ENCODE measurements around the gene ZNF143.

The ZNF143 gene

DNA sequence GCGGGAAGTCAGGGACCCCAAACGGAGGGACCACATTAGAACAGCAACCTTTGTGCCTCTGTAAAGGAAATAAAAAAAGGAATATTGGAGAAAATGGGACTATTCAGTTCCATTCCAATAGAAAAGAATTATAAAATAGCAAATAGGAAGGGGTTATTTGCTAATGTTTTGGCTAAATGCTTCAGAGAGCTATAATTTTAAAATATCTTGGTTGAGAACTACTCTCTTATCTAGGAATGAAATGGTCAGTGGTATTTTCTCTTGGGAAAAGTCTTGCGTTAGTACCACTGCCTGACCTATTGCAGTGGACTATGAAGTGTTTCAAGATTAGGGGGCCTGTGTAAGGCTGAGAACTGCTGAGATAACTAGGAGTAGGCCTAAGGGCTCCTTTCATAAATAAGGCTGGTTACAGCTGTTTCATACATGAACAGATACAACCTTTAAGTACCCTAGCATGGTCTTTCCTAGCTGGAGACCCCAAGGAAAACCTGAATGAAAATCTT lies 105.8 kb downstream of the ZNF143 start:
- H3K27me3 ChIP-seq (ENCODE audit: insufficient read depth, low read depth) = no peaks in the 10 kb centered on the region
- no peaks in the 10 kb centered on the region for H3K79me2 ChIP-seq (ENCODE audit: insufficient read depth, low read depth)
- 0 out of 2 replicates have a peak overlapping the region, but pooled peaks have one; percentile 31 for H2AFZ ChIP-seq (ENCODE audit: low read depth)
- no peaks in the 10 kb centered on the region for H3K36me3 ChIP-seq (ENCODE audit: insufficient read depth)
- no peaks in the 10 kb centered on the region for H4K20me1 ChIP-seq (ENCODE audit: insufficient read depth)
- no peak overlapping the region for H3K4me3 ChIP-seq (IDR thresholded peaks at IDR 0.05; ENCODE audit: insufficient read depth, low read depth, low read length)
- H3K9ac ChIP-seq = no peak overlapping the region
- H3K4me1 ChIP-seq (ENCODE audit: low read depth, poor library complexity, severe bottlenecking) = peaks cover 45% of the 10 kb centered on the region
- peak overlapping the region; percentile 22; the same call in 1 of the 2 replicates for H3K4me2 ChIP-seq
- H3K27ac ChIP-seq = peak overlapping the region; percentile 34; the same call in 1 of the 2 replicates
- TF ChIP-seq, protein P1, sequence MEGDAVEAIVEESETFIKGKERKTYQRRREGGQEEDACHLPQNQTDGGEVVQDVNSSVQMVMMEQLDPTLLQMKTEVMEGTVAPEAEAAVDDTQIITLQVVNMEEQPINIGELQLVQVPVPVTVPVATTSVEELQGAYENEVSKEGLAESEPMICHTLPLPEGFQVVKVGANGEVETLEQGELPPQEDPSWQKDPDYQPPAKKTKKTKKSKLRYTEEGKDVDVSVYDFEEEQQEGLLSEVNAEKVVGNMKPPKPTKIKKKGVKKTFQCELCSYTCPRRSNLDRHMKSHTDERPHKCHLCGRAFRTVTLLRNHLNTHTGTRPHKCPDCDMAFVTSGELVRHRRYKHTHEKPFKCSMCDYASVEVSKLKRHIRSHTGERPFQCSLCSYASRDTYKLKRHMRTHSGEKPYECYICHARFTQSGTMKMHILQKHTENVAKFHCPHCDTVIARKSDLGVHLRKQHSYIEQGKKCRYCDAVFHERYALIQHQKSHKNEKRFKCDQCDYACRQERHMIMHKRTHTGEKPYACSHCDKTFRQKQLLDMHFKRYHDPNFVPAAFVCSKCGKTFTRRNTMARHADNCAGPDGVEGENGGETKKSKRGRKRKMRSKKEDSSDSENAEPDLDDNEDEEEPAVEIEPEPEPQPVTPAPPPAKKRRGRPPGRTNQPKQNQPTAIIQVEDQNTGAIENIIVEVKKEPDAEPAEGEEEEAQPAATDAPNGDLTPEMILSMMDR (conservative IDR thresholded peaks at IDR 0.05; ENCODE audit: low read depth, low read length) = no peak

DNA sequence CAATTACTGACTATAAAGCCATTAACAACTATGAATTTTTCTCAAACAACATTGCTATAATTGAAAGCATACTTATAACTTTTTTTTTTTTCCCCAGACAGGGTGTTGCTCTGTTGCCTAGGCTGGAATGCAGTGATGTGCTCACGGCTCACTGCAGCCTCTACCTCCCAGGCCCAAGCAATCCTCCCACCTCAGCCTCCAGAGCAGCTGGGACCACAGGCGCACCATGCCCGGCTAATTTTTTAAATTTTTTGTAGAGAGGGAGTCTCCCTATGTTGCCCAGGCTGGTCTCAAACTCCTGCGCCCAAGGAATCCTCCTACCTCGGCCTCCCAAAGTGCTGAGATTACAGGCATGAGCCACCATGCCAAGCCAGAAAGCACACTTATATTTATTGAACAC lies 106.6 kb downstream of the ZNF143 start:
- Histone ChIP-seq H3K27ac (no peak overlapping the region), H3K27me3 (ENCODE audit: insufficient read depth, low read depth) (no peaks in the 10 kb centered on the region), H3K4me3 (IDR thresholded peaks at IDR 0.05; ENCODE audit: insufficient read depth, low read depth, low read length) (no peak overlapping the region), H2AFZ (ENCODE audit: low read depth) (no peak overlapping the region), H3K9ac (no peak overlapping the region), H4K20me1 (ENCODE audit: insufficient read depth) (no peaks in the 10 kb centered on the region), H3K79me2 (ENCODE audit: insufficient read depth, low read depth) (no peaks in the 10 kb centered on the region), H3K4me2 (no peak overlapping the region), H3K36me3 (ENCODE audit: insufficient read depth) (no peaks in the 10 kb centered on the region), H3K4me1 (ENCODE audit: low read depth, poor library complexity, severe bottlenecking) (peaks cover 46% of the 10 kb centered on the region)
- TF ChIP-seq, protein P1 (conservative IDR thresholded peaks at IDR 0.05; ENCODE audit: low read depth, low read length) = no peak

DNA sequence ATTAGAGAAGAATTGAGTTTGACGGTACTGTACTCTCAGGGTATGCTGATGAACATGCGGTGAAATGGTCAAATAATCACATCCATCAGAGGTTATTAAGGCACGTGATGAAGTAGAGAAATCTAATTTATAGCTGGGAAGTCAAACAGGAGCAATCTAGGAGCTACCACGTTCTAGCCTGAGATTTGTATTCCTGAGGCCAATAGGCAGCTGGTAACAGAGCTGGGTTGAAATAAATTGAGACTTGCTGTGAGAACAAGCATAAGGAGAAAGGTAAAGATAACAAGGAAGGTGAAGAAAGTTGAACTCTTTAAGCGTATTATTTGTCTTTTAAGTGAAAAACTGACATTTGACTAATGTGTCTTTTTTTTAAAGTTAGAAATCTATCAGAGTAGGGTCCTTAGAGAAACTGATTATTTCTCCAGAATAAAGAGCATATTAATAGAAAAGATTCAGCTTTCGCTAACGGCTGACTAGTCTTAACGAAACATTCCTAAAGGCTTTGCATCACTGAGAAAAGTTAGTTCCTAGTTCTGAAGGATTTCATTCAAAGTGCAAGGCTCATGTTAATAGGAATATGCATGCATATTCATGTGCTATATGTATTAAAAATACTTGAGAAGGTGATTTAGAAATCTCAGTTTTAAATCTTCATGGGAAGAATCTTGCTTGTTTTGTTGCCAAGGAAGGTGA lies 107.5 kb downstream of the ZNF143 start:
- peaks cover 45% of the 10 kb centered on the region for H3K4me1 ChIP-seq (ENCODE audit: low read depth, poor library complexity, severe bottlenecking)
- no peak overlapping the region for H3K4me2 ChIP-seq
- H3K36me3 ChIP-seq (ENCODE audit: insufficient read depth) = no peaks in the 10 kb centered on the region
- H2AFZ ChIP-seq (ENCODE audit: low read depth) = no peak overlapping the region
- H4K20me1 ChIP-seq (ENCODE audit: insufficient read depth) = no peaks in the 10 kb centered on the region
- H3K27me3 ChIP-seq (ENCODE audit: insufficient read depth, low read depth) = no peaks in the 10 kb centered on the region
- TF ChIP-seq, protein P1 (conservative IDR thresholded peaks at IDR 0.05; ENCODE audit: low read depth, low read length) = no peak
- no peaks in the 10 kb centered on the region for H3K79me2 ChIP-seq (ENCODE audit: insufficient read depth, low read depth)
- H3K9ac ChIP-seq = no peak overlapping the region
- H3K27ac ChIP-seq = 0 out of 2 replicates have a peak overlapping the region, but pooled peaks have one; percentile 13
- no peak overlapping the region for H3K4me3 ChIP-seq (IDR thresholded peaks at IDR 0.05; ENCODE audit: insufficient read depth, low read depth, low read length)

DNA sequence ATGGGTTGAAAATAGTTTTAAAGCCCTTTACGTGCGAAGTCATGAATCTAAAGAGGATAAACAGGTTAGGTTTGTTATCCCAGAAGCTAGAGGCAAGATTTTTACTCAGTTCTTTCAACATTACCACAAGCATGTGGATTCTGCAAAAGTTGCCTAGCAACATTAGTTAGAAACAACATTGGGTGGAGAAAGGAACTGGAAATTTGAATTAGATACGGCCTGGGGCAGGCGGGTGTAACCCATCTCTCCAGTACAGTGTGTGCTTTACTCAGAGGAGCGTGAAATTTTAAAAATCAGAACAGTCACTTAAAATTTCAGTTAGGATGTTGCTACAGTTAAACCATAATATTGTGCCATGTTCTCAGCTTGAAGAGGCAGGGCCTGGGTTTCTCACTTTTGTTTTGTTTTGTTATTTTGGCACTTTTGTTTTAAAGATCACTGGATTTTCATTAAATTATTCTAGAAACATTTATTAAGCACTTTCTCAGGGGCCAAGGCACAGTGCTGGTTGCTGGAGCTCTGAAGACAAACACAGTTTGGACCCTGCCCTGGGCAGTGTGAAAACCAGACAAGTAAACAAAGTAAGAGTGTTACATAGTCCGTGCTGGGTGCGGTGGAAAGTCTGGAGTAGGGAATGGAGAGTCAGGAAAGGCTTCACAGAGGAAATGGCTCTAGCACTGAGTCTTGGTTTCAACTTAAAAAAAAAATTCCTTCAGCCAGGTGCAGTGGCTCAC lies 108.2 kb downstream of the ZNF143 start:
- Histone ChIP-seq H3K4me2 (no peak overlapping the region), H2AFZ (ENCODE audit: low read depth) (no peak overlapping the region), H3K4me1 (ENCODE audit: low read depth, poor library complexity, severe bottlenecking) (peaks cover 43% of the 10 kb centered on the region), H3K27ac (0 out of 2 replicates have a peak overlapping the region, but pooled peaks have one; percentile 13), H3K36me3 (ENCODE audit: insufficient read depth) (no peaks in the 10 kb centered on the region), H3K9ac (no peak overlapping the region), H3K27me3 (ENCODE audit: insufficient read depth, low read depth) (no peaks in the 10 kb centered on the region), H4K20me1 (ENCODE audit: insufficient read depth) (no peaks in the 10 kb centered on the region), H3K4me3 (IDR thresholded peaks at IDR 0.05; ENCODE audit: insufficient read depth, low read depth, low read length) (no peak overlapping the region), H3K79me2 (ENCODE audit: insufficient read depth, low read depth) (no peaks in the 10 kb centered on the region; the same call in 1 of the 2 replicates)
- TF ChIP-seq, protein P1 (conservative IDR thresholded peaks at IDR 0.05; ENCODE audit: low read depth, low read length) = no peak

All from KMS-11 (cell line).